Measurements from ENCODE around the gene MSI2. TPM values are rescaled to one million over a fixed set of nuclear protein-coding genes. Genes with fewer than 3 reads are reported as not detected.

Gene MSI2
- total RNA-seq, 1 donor from 2014 or later = 33.8 TPM

DNA sequence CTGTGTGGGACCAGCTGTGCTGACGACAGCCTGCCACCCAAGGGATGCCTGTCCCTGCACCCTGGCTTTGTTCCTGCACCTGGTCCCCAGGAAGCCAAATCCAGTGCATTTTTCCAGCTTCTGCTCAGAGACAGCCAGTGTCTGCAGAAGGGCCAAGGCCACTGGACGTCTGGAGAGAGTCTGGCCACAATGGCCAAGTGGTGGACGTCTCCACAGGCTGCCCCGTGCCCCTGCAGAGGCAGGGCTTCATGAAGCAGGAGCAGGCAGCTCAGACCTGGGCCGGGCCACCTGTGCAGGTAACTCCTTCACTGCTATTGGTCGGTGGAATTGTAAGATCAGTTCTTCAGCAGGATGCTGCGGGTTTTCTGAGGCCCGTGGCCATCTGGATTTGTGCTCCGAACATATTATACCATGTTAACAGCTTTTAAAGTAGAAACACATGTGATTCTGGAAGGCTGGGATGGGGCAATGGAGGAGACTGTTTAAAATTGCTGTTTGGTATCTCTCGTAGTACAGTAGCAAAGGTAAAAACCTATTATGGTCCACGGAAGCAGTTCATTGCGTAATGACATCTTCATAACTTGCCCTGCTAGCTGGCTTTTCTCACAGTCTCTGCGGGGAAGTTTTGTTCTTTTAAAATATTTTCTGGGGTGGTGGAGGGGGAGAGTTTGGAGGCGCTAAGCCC lies 303.5 kb downstream of the MSI2 start:
- Histone ChIP-seq H3K27me3 (ENCODE audit: control insufficient read depth, insufficient read depth, low read length) (no peaks in the 10 kb centered on the region), H3K36me3 (ENCODE audit: control insufficient read depth, insufficient read depth, low read length) (no peaks in the 10 kb centered on the region), H3K4me3 (ENCODE audit: low read depth, low read length) (no peak overlapping the region)
- TF ChIP-seq, protein P1, sequence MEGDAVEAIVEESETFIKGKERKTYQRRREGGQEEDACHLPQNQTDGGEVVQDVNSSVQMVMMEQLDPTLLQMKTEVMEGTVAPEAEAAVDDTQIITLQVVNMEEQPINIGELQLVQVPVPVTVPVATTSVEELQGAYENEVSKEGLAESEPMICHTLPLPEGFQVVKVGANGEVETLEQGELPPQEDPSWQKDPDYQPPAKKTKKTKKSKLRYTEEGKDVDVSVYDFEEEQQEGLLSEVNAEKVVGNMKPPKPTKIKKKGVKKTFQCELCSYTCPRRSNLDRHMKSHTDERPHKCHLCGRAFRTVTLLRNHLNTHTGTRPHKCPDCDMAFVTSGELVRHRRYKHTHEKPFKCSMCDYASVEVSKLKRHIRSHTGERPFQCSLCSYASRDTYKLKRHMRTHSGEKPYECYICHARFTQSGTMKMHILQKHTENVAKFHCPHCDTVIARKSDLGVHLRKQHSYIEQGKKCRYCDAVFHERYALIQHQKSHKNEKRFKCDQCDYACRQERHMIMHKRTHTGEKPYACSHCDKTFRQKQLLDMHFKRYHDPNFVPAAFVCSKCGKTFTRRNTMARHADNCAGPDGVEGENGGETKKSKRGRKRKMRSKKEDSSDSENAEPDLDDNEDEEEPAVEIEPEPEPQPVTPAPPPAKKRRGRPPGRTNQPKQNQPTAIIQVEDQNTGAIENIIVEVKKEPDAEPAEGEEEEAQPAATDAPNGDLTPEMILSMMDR (IDR thresholded peaks at IDR 0.05; ENCODE audit: insufficient read depth, low read length, poor library complexity, severe bottlenecking) = no peak
- no peak for DNase-seq (ENCODE audit: low read depth)

DNA sequence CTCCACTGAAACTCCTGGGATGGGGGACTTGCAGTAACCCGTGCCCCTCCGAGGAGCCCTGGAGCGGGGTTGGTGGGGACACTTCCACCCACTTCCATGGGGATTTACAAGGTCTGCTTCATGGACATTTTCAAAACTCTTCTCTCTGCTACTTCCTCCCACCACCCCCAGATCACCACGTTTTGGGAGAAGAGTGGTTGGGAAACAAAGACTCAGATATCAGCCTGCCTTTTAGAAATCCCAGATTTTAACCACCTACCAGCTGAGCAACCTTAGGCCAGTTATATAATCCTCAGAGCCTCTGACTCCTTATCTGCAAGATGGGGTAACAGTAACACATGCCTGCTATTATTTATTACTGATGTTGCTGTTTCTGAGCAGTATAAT lies 304.0 kb downstream of the MSI2 start:
- TF ChIP-seq, protein P1 (IDR thresholded peaks at IDR 0.05; ENCODE audit: insufficient read depth, low read length, poor library complexity, severe bottlenecking) = no peak
- Histone ChIP-seq H3K27me3 (ENCODE audit: control insufficient read depth, insufficient read depth, low read length) (no peaks in the 10 kb centered on the region), H3K4me3 (ENCODE audit: low read depth, low read length) (no peak overlapping the region), H3K36me3 (ENCODE audit: control insufficient read depth, insufficient read depth, low read length) (no peaks in the 10 kb centered on the region)
- no peak for DNase-seq (ENCODE audit: low read depth)

DNA sequence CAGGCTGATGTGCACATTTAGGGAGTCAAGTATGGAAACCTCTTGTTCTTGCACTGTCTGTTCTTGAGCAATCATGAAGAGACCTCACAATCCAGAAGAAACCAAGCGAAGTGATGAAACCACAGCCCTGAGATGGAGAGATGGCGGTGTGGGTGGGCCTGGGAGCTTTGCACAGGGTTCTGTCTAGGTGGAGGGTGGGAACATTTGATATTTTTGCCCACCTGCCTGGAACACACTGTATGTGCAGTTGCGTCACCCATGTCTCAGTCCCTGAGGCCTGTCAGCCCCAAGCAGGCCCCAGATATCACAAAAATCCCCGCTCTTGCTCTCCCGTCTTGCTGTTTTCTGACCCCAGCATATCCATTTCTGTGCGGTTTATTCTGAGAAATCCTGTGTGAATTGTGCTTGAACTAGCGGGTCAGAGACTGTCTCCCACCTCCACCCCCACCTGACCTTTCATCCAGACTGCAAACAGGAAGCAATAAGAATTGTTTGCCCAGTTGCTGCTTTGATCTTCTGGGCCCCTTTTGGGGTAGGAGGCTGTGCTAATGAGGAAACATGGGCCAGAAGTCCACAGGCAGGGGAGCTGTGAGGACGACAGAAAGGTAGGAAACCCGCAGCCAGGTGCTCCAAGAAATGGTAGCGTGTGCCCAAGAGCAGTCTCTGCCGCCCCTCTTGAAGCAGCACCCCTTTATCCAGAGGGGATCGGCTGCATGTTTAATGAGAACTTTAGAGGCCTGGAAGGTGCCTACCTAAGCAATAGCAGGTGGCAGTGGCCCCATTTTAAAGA lies 304.9 kb downstream of the MSI2 start:
- Histone ChIP-seq H3K4me3 (ENCODE audit: low read depth, low read length) (no peak overlapping the region), H3K36me3 (ENCODE audit: control insufficient read depth, insufficient read depth, low read length) (no peaks in the 10 kb centered on the region), H3K27me3 (ENCODE audit: control insufficient read depth, insufficient read depth, low read length) (no peaks in the 10 kb centered on the region)
- TF ChIP-seq, protein P1 (IDR thresholded peaks at IDR 0.05; ENCODE audit: insufficient read depth, low read length, poor library complexity, severe bottlenecking) = no peak
- no peak for DNase-seq (ENCODE audit: low read depth)

DNA sequence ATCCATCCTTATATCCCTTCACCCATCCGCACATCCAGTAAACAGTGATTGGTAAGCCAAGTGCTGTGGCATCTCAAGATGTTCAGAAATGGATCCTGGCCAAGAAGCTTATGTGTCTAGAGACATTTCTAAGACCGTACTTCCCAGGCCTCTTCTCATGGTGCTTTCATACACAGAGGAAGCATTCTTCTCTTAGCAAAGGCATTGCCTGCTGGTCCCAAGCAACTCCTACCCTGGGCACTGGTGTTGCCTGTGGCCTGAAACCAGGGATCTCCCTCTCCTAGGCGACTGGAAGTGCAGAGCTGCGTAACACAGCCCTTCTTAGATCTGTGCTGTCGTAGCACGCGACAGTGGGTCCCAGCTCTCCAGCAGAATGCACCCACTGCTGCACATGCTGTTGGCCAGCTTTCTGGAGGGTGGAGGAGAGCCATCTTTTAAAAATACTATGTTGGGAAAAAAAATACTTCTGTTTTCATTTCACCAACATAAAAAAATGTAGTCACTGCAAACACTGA lies 305.9 kb downstream of the MSI2 start:
- no peak for DNase-seq (ENCODE audit: low read depth)
- Histone ChIP-seq H3K4me3 (ENCODE audit: low read depth, low read length) (no peak overlapping the region), H3K36me3 (ENCODE audit: control insufficient read depth, insufficient read depth, low read length) (no peaks in the 10 kb centered on the region), H3K27me3 (ENCODE audit: control insufficient read depth, insufficient read depth, low read length) (no peaks in the 10 kb centered on the region)
- TF ChIP-seq, protein P1 (IDR thresholded peaks at IDR 0.05; ENCODE audit: insufficient read depth, low read length, poor library complexity, severe bottlenecking) = no peak

DNA sequence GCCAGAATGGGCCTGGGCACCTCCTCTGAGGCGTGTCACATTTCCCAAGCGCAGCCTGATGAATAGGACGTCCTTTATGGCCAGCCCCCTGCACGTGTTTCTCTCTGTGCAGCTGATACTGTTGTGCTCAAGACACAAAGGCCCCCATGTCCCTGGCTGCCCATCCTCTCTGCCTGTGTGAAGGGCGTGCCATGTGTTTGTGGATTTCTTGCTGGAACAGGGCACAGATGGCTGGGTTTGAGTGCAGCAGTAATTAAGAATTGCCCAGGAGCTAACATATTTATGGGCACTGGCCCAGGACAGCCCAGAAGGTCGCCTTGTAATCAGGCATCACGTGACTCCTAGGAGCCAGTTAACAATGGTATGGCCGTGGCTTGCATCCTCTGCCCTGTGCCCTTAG lies 307.6 kb downstream of the MSI2 start:
- Histone ChIP-seq H3K4me3 (ENCODE audit: low read depth, low read length) (no peak overlapping the region), H3K36me3 (ENCODE audit: control insufficient read depth, insufficient read depth, low read length) (no peaks in the 10 kb centered on the region), H3K27me3 (ENCODE audit: control insufficient read depth, insufficient read depth, low read length) (no peaks in the 10 kb centered on the region)
- DNase-seq (ENCODE audit: low read depth) = no peak
- TF ChIP-seq, protein P1 (IDR thresholded peaks at IDR 0.05; ENCODE audit: insufficient read depth, low read length, poor library complexity, severe bottlenecking) = no peak
